HEK293 (cell line): Measurements from ENCODE around the gene ZFPM1.

Source experiments
- CTCF ChIA-PET: fragments of 350-600 bp; formaldehyde crosslinking; extraction: SDS; loops from one replicate; lab custom pipeline; 2021; ENCODE audit warnings: antibody characterized with exemption; lab: Yijun Ruan, JAX
- POLR2A ChIA-PET: fragments of 300-600 bp; formaldehyde crosslinking; extraction: SDS; loops from one replicate; lab custom pipeline; 2020; ENCODE audit warnings: antibody characterized with exemption, inconsistent platforms; lab: Yijun Ruan, JAX
- H3K27ac ChIP-seq: fragments of 200-500 bp; sonication (Bioruptor generic); 2 replicates; pipeline ENCODE4 v1.5.1; 2014; ENCODE audit warnings: low read depth, low read length, control low read depth, inconsistent platforms; ENCODE audit errors: extremely low read depth
- H3K36me3 ChIP-seq, 2 experiments: fragments of 200-500 bp in 1 of 2; sonication (Bioruptor generic) in 1 of 2; 1 replicate in 1 of 2; 2 replicates in 1 of 2; pipeline ENCODE4 v1.5.1; 2014 to 2017; ENCODE audit warnings: inconsistent platforms in 2 of 2, low read length in 2 of 2; ENCODE audit not compliant: control insufficient read depth in 2 of 2, insufficient read depth in 1 of 2
- H3K4me1 ChIP-seq: fragments of 200-500 bp; sonication (Bioruptor generic); 2 replicates; pipeline ENCODE4 v1.5.1; 2014; ENCODE audit warnings: mild to moderate bottlenecking, low read length, inconsistent platforms; ENCODE audit not compliant: control insufficient read depth, insufficient read depth
- H3K4me3 ChIP-seq: 2 replicates; pipeline ENCODE4 v1.5.1; 2011; ENCODE audit warnings: low read depth, mild to moderate bottlenecking, control low read depth, low read length, moderate library complexity
- H3K9me3 ChIP-seq: fragments of 200-500 bp; sonication (Bioruptor generic); 2 replicates; pipeline ENCODE4 v1.5.1; 2014; ENCODE audit warnings: low read depth, low read length, inconsistent platforms; ENCODE audit not compliant: control insufficient read depth, insufficient read depth
- BCL6B ChIP-seq: fragments of 450-650 bp; formaldehyde crosslinking; IDR thresholded peaks from 2 replicates; pipeline ENCODE4 v1.5.1; 2017; ENCODE audit warnings: missing biosample characterization, missing genetic modification characterization
- PBX3 ChIP-seq: sonication (generic); formaldehyde crosslinking; IDR thresholded peaks from 2 replicates; pipeline ENCODE4 v1.8.1; 2022; ENCODE audit warnings: mild to moderate bottlenecking, moderate library complexity, missing genetic modification reagents
- TCF7L2 ChIP-seq: IDR thresholded peaks from 2 replicates; pipeline ENCODE4 v1.6.1; 2011; ENCODE audit warnings: low read depth, mild to moderate bottlenecking, inconsistent platforms, low read length, moderate library complexity, borderline replicate concordance
- ZNF138 ChIP-seq: fragments of 450-650 bp; formaldehyde crosslinking; IDR thresholded peaks from 2 replicates; pipeline ENCODE4 v1.5.1; 2016; ENCODE audit warnings: missing biosample characterization, missing genetic modification characterization, borderline replicate concordance
- ZNF146 ChIP-seq: fragments of 450-650 bp; formaldehyde crosslinking; IDR thresholded peaks from 2 replicates; pipeline ENCODE4 v1.5.1; 2016; ENCODE audit warnings: missing biosample characterization, missing genetic modification characterization
- ZNF174 ChIP-seq: fragments of 450-650 bp; formaldehyde crosslinking; IDR thresholded peaks from 2 replicates; pipeline ENCODE4 v1.5.0; 2017; ENCODE audit warnings: missing biosample characterization, mild to moderate bottlenecking, missing genetic modification characterization
- ZNF223 ChIP-seq: fragments of 450-650 bp; formaldehyde crosslinking; IDR thresholded peaks from 2 replicates; pipeline ENCODE4 v1.5.1; 2016; ENCODE audit warnings: missing biosample characterization, missing genetic modification characterization
- ZNF24 ChIP-seq: fragments of 450-650 bp; formaldehyde crosslinking; IDR thresholded peaks from 2 replicates; pipeline ENCODE4 v1.5.1; 2016; ENCODE audit warnings: missing biosample characterization, missing genetic modification characterization
- ZNF280C ChIP-seq: fragments of 450-650 bp; formaldehyde crosslinking; IDR thresholded peaks from 2 replicates; pipeline ENCODE4 v1.5.1; 2016; ENCODE audit warnings: missing biosample characterization, missing genetic modification characterization
- ZNF350 ChIP-seq: fragments of 450-650 bp; formaldehyde crosslinking; IDR thresholded peaks from 2 replicates; pipeline ENCODE4 v1.5.0; 2017; ENCODE audit warnings: missing biosample characterization, mild to moderate bottlenecking, missing genetic modification characterization
- ZNF354C ChIP-seq: fragments of 450-650 bp; formaldehyde crosslinking; IDR thresholded peaks from 2 replicates; pipeline ENCODE4 v1.5.1; 2016; ENCODE audit warnings: missing biosample characterization, missing genetic modification characterization, low read depth, borderline replicate concordance
- ZNF561 ChIP-seq: fragments of 450-650 bp; IDR thresholded peaks from 2 replicates; pipeline ENCODE4 v1.5.1; 2018; ENCODE audit warnings: missing biosample characterization, missing genetic modification characterization, borderline replicate concordance
- ZNF585B ChIP-seq: fragments of 450-650 bp; formaldehyde crosslinking; IDR thresholded peaks from 2 replicates; pipeline ENCODE4 v1.5.1; 2016; ENCODE audit warnings: missing biosample characterization, missing genetic modification characterization
- ZNF658 ChIP-seq: fragments of 450-650 bp; formaldehyde crosslinking; IDR thresholded peaks from 2 replicates; pipeline ENCODE4; 2016; ENCODE audit warnings: missing biosample characterization, missing genetic modification characterization
- ZNF677 ChIP-seq: fragments of 450-650 bp; IDR thresholded peaks from 2 replicates; pipeline ENCODE4 v1.5.0; 2018; ENCODE audit warnings: missing biosample characterization, mild to moderate bottlenecking, missing genetic modification characterization, moderate library complexity
- ZNF785 ChIP-seq: fragments of 450-650 bp; formaldehyde crosslinking; IDR thresholded peaks from 2 replicates; pipeline ENCODE4 v1.5.1; 2016; ENCODE audit warnings: missing biosample characterization, missing genetic modification characterization
- ZNF830 ChIP-seq: fragments of 450-650 bp; IDR thresholded peaks from 2 replicates; pipeline ENCODE4 v1.5.0; 2018; ENCODE audit warnings: missing biosample characterization, missing genetic modification characterization, low read depth, mild to moderate bottlenecking, moderate library complexity
- TF ChIP-seq, protein P1 (sequence below): fragments of 450-650 bp; formaldehyde crosslinking; IDR thresholded peaks from 2 replicates; pipeline ENCODE4 v1.5.1; 2016; ENCODE audit warnings: missing biosample characterization, missing genetic modification characterization, borderline replicate concordance
- TF ChIP-seq, protein P2 (sequence below): fragments of 450-650 bp; formaldehyde crosslinking; IDR thresholded peaks from 2 replicates; pipeline ENCODE4 v1.5.1; 2016; ENCODE audit warnings: missing biosample characterization, missing genetic modification characterization
- TF ChIP-seq, protein P3 (sequence below): fragments of 450-650 bp; formaldehyde crosslinking; IDR thresholded peaks from 2 replicates; pipeline ENCODE4 v1.5.1; 2016; ENCODE audit warnings: missing biosample characterization, missing genetic modification characterization

The ZFPM1 gene

GRCh38 chr16:88446736-88447135 lies 6.3 kb upstream of the ZFPM1 start:
- no peaks in the 10 kb centered on the region; the same call in 1 of the 2 replicates for H3K4me1 ChIP-seq
- H3K9me3 ChIP-seq: no peaks in the 10 kb centered on the region
- no peak overlapping the region for H3K27ac ChIP-seq
- POLR2A ChIA-PET: no interaction called here
- TF ChIP-seq ZNF561: no peak
- TF ChIP-seq ZNF658 (tag by site-specific recombination): no peak
- TF ChIP-seq ZNF24 (tag by site-specific recombination): no peak
- TF ChIP-seq, protein P1, sequence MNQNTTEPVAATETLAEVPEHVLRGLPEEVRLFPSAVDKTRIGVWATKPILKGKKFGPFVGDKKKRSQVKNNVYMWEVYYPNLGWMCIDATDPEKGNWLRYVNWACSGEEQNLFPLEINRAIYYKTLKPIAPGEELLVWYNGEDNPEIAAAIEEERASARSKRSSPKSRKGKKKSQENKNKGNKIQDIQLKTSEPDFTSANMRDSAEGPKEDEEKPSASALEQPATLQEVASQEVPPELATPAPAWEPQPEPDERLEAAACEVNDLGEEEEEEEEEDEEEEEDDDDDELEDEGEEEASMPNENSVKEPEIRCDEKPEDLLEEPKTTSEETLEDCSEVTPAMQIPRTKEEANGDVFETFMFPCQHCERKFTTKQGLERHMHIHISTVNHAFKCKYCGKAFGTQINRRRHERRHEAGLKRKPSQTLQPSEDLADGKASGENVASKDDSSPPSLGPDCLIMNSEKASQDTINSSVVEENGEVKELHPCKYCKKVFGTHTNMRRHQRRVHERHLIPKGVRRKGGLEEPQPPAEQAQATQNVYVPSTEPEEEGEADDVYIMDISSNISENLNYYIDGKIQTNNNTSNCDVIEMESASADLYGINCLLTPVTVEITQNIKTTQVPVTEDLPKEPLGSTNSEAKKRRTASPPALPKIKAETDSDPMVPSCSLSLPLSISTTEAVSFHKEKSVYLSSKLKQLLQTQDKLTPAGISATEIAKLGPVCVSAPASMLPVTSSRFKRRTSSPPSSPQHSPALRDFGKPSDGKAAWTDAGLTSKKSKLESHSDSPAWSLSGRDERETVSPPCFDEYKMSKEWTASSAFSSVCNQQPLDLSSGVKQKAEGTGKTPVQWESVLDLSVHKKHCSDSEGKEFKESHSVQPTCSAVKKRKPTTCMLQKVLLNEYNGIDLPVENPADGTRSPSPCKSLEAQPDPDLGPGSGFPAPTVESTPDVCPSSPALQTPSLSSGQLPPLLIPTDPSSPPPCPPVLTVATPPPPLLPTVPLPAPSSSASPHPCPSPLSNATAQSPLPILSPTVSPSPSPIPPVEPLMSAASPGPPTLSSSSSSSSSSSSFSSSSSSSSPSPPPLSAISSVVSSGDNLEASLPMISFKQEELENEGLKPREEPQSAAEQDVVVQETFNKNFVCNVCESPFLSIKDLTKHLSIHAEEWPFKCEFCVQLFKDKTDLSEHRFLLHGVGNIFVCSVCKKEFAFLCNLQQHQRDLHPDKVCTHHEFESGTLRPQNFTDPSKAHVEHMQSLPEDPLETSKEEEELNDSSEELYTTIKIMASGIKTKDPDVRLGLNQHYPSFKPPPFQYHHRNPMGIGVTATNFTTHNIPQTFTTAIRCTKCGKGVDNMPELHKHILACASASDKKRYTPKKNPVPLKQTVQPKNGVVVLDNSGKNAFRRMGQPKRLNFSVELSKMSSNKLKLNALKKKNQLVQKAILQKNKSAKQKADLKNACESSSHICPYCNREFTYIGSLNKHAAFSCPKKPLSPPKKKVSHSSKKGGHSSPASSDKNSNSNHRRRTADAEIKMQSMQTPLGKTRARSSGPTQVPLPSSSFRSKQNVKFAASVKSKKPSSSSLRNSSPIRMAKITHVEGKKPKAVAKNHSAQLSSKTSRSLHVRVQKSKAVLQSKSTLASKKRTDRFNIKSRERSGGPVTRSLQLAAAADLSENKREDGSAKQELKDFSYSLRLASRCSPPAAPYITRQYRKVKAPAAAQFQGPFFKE (tag by site-specific recombination): no peak
- TF ChIP-seq ZNF223 (tag by site-specific recombination): no peak
- TF ChIP-seq, protein P2, sequence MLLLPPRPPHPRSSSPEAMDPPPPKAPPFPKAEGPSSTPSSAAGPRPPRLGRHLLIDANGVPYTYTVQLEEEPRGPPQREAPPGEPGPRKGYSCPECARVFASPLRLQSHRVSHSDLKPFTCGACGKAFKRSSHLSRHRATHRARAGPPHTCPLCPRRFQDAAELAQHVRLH: no peak
- no peak for TF ChIP-seq ZNF830 (tag by site-specific recombination)
- TF ChIP-seq BCL6B (tag by site-specific recombination): no peak
- TF ChIP-seq ZNF280C (tag by site-specific recombination): no peak
- no peaks in the 10 kb centered on the region for H3K36me3 ChIP-seq
- no peak overlapping the region for H3K4me3 ChIP-seq
- CTCF ChIA-PET: interaction anchor here (0.7 to 1.6 kb wide), 2 partner anchors 9 to 42 kb away, joined by 3 to 6 read pairs; no protein-coding TSS in a partner anchor

DNA sequence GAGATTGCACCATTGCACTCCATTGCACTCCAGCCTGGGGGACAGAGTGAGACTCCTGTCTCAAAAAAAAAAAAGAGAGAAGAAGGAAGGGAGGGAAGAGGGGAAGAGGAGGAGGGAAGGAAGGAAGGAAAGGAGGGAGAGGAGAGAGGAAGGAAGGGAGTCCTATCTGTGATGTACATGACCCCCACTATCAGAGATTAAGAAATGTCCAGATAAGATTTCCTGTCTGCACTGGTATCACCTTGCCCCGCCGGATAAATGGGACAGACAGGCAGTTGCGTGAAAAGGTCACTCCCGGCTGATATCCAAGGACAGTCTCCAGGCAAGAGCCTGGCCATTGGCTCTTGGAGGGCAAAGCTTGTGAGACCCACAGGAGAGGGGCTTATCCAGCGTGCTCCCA lies 5.2 kb upstream of the ZFPM1 start:
- H3K4me3 ChIP-seq: no peak overlapping the region
- POLR2A ChIA-PET: no interaction called here

More for the DNA sequence above, 5.2 kb upstream of the ZFPM1 start:
- Histone ChIP-seq H3K36me3 (no peaks in the 10 kb centered on the region), H3K4me1 (no peaks in the 10 kb centered on the region; the same call in 1 of the 2 replicates), H3K9me3 (no peaks in the 10 kb centered on the region), H3K27ac (no peak overlapping the region)
- TF ChIP-seq ZNF585B (tag by site-specific recombination): no peak
- no peak for TF ChIP-seq ZNF677
- TF ChIP-seq ZNF138: no peak
- TF ChIP-seq PBX3 (CRISPR knock-in tag): no peak
- TF ChIP-seq, protein P3, sequence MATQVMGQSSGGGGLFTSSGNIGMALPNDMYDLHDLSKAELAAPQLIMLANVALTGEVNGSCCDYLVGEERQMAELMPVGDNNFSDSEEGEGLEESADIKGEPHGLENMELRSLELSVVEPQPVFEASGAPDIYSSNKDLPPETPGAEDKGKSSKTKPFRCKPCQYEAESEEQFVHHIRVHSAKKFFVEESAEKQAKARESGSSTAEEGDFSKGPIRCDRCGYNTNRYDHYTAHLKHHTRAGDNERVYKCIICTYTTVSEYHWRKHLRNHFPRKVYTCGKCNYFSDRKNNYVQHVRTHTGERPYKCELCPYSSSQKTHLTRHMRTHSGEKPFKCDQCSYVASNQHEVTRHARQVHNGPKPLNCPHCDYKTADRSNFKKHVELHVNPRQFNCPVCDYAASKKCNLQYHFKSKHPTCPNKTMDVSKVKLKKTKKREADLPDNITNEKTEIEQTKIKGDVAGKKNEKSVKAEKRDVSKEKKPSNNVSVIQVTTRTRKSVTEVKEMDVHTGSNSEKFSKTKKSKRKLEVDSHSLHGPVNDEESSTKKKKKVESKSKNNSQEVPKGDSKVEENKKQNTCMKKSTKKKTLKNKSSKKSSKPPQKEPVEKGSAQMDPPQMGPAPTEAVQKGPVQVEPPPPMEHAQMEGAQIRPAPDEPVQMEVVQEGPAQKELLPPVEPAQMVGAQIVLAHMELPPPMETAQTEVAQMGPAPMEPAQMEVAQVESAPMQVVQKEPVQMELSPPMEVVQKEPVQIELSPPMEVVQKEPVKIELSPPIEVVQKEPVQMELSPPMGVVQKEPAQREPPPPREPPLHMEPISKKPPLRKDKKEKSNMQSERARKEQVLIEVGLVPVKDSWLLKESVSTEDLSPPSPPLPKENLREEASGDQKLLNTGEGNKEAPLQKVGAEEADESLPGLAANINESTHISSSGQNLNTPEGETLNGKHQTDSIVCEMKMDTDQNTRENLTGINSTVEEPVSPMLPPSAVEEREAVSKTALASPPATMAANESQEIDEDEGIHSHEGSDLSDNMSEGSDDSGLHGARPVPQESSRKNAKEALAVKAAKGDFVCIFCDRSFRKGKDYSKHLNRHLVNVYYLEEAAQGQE (tag by site-specific recombination): no peak
- TF ChIP-seq ZNF354C: no peak
- no peak for TF ChIP-seq ZNF350 (tag by site-specific recombination)
- no peak for TF ChIP-seq ZNF146 (tag by site-specific recombination)
- no peak for TF ChIP-seq ZNF174 (tag by site-specific recombination)
- TF ChIP-seq ZNF785 (tag by site-specific recombination): no peak
- no peak for TF ChIP-seq TCF7L2
- TF ChIP-seq, protein P2: no peak
- CTCF ChIA-PET: interaction anchor here (0.6 to 1.6 kb wide), 2 partner anchors 10 to 55 kb away, joined by 4 to 6 read pairs; no protein-coding TSS in a partner anchor
